Sigmoid colon (tissue), 7 donors: Measurements from ENCODE around the gene AP3B1. TPM values are rescaled to one million over a fixed set of nuclear protein-coding genes. Genes with fewer than 3 reads are reported as not detected.

Experiments
- DNase-seq: peaks from one replicate; pipeline ENCODE4 v3.0.0-alpha.2; 2019
- H3K27ac ChIP-seq, 4 donors: fragments of 200-600 bp; sonication (generic); one replicate each; pipeline ENCODE4 v1.5.1; 2016 to 2019; ENCODE audit warnings: mild to moderate bottlenecking in 1 of 4
- H3K27me3 ChIP-seq, 3 donors: fragments of 200-600 bp; sonication (generic); one replicate each; pipeline ENCODE4 v1.5.1; 2019; ENCODE audit warnings: mild to moderate bottlenecking in 1 of 3
- H3K36me3 ChIP-seq, 4 donors: fragments of 200-600 bp; sonication (generic); one replicate each; pipeline ENCODE4 v1.5.1; 2016 to 2019
- H3K4me1 ChIP-seq, 4 donors: fragments of 200-600 bp; sonication (generic); one replicate each; pipeline ENCODE4 v1.5.1; 2017 to 2019
- H3K4me3 ChIP-seq, 4 donors: fragments of 200-600 bp; sonication (generic); one replicate each; pipeline ENCODE4 v1.5.1; 2017 to 2019; ENCODE audit warnings: mild to moderate bottlenecking in 2 of 4, moderate library complexity in 1 of 4
- H3K9me3 ChIP-seq, 4 donors: fragments of 200-600 bp in 3 of 4; sonication (generic) in 3 of 4; one replicate each; pipeline versions ENCODE4 v1.5.1 to v1.6.1; 2013 to 2019
- CTCF ChIP-seq, 4 experiments: fragments of 450-650 bp in 3 of 4; fragments of 200-600 bp in 1 of 4; IDR thresholded peaks; one replicate each; pipeline ENCODE4 v1.5.1; 2016 to 2019; ENCODE audit warnings: antibody characterized with exemption in 4 of 4, mild to moderate bottlenecking in 3 of 4, moderate library complexity in 2 of 4
- EP300 ChIP-seq, 4 donors: sonication (generic); formaldehyde crosslinking; IDR thresholded peaks; one replicate each; pipeline ENCODE4 v1.6.1; 2017; ENCODE audit warnings: antibody characterized with exemption in 4 of 4
- POLR2A ChIP-seq, 2 donors: fragments of 450-650 bp; IDR thresholded peaks; one replicate each; pipeline ENCODE4 v1.6.1; 2016; ENCODE audit warnings: antibody characterized with exemption in 2 of 2, mild to moderate bottlenecking in 2 of 2, moderate library complexity in 2 of 2
- POLR2AphosphoS5 ChIP-seq, 4 donors: sonication (generic); formaldehyde crosslinking; IDR thresholded peaks; one replicate each; pipeline ENCODE4 v1.6.1; 2017; ENCODE audit warnings: antibody characterized with exemption in 4 of 4
- WGBS, 2 donors: extraction: QIAGEN DNeasy Blood & Tissue Kit; methylation state at CpG; one replicate each; pipeline ENCODE4 v1.1.7; 2013; 5-methylcytosine and 5-hydroxymethylcytosine counted together
- intact Hi-C: fragments of 100-400 bp; cut with DNase I; formaldehyde crosslinking; loops from one replicate; pipeline ENCODE4 v1.15.1; 2023
- polyA plus RNA-seq, 3 donors: library from polyadenylated mRNA; stranded (reverse); fragments of 200-250 nt; gene quantifications; one replicate each; pipeline ENCODE4 v1.2.3, GENCODE V29; 2013
- total RNA-seq, 4 donors: library from RNA; depleted of rRNA; stranded (reverse); fragments of >200 nt; gene quantifications; one replicate each; pipeline ENCODE4 v1.1.0, GENCODE V29; 2016
- donor health status: healthy with polysubstance abuse.
- donor health status: Bipolar disorder and iron deficiency.
- donor health status: healthy.

The AP3B1 gene
- total and polyA plus RNA-seq, 7 donors = 26.8 to 48.2 (median 35.1) TPM

- H3K9me3 ChIP-seq = no peaks in the 10 kb centered on the region
- no peaks in the 10 kb centered on the region for H3K27me3 ChIP-seq
- no peaks in the 10 kb centered on the region for H3K36me3 ChIP-seq
- no peak for TF ChIP-seq CTCF (IDR thresholded peaks at IDR 0.05)
- TF ChIP-seq POLR2AphosphoS5 (IDR thresholded peaks at IDR 0.05) = no peak
- TF ChIP-seq POLR2A (IDR thresholded peaks at IDR 0.05) = no peak
- no peak for TF ChIP-seq EP300 (IDR thresholded peaks at IDR 0.05)
- no peak overlapping the region for H3K4me3 ChIP-seq
- H3K27ac ChIP-seq = no peak overlapping the region
- no peaks in the 10 kb centered on the region for H3K4me1 ChIP-seq
- intact Hi-C loops = no loop called here
- 97 to 99% methylated on average over 9 of the region's 9 CpGs for WGBS, 2 donors
- DNase-seq = no peak
These were observed 248.5 kb downstream of the AP3B1 start for GRCh38 chr5:78046006-78046405.

- WGBS, 2 donors = 92 to 98% methylated on average over 5 of the region's 5 CpGs
- Histone ChIP-seq H3K27me3 (no peaks in the 10 kb centered on the region), H3K4me1 (no peaks in the 10 kb centered on the region), H3K27ac (no peak overlapping the region), H3K9me3 (no peaks in the 10 kb centered on the region), H3K36me3 (peaks cover 0 to 12% (median 2%) of the 10 kb centered on the region in 4 donors), H3K4me3 (no peak overlapping the region)
- intact Hi-C loops = no loop called here
- no peak for TF ChIP-seq CTCF (IDR thresholded peaks at IDR 0.05)
- no peak for TF ChIP-seq EP300 (IDR thresholded peaks at IDR 0.05)
- TF ChIP-seq POLR2A (IDR thresholded peaks at IDR 0.05) = no peak
- no peak for DNase-seq
These were observed 252.7 kb downstream of the AP3B1 start for GRCh38 chr5:78041805-78042204.

GRCh38 chr5:78025540-78025939 lies 269.0 kb downstream of the AP3B1 start:
- TF ChIP-seq EP300 (IDR thresholded peaks at IDR 0.05) (no peak), POLR2A (IDR thresholded peaks at IDR 0.05) (no peak), CTCF (IDR thresholded peaks at IDR 0.05) (no peak), POLR2AphosphoS5 (IDR thresholded peaks at IDR 0.05) (no peak)
- no peaks in the 10 kb centered on the region for H3K9me3 ChIP-seq
- 93 to 97% methylated on average over 2 of the region's 2 CpGs for WGBS, 2 donors

GRCh38 chr5:78019744-78020143 lies 274.8 kb downstream of the AP3B1 start:
- TF ChIP-seq EP300 (IDR thresholded peaks at IDR 0.05) (no peak), CTCF (IDR thresholded peaks at IDR 0.05) (no peak), POLR2AphosphoS5 (IDR thresholded peaks at IDR 0.05) (no peak), POLR2A (IDR thresholded peaks at IDR 0.05) (no peak)
- Histone ChIP-seq H3K4me3 (no peak overlapping the region), H3K36me3 (peaks cover 0 to 5% (median 0%) of the 10 kb centered on the region in 4 donors), H3K27ac (no peak overlapping the region), H3K27me3 (no peaks in the 10 kb centered on the region), H3K4me1 (no peaks in the 10 kb centered on the region), H3K9me3 (no peaks in the 10 kb centered on the region)
- DNase-seq = no peak
- WGBS, 2 donors = 92 to 95% methylated on average over 5 of the region's 5 CpGs
- intact Hi-C loops = no loop called here

More at GRCh38 chr5:78025540-78025939, 269.0 kb downstream of the AP3B1 start:
- Histone ChIP-seq H3K4me1 (no peaks in the 10 kb centered on the region), H3K36me3 (peaks cover 0 to 10% (median 0%) of the 10 kb centered on the region in 4 donors), H3K27ac (no peak overlapping the region), H3K4me3 (no peak overlapping the region), H3K27me3 (no peaks in the 10 kb centered on the region)
- intact Hi-C loops = no loop called here
- no peak for DNase-seq

GRCh38 chr5:78016863-78017529 lies 277.5 kb downstream of the AP3B1 start:
- H3K9me3 ChIP-seq = no peaks in the 10 kb centered on the region
- no peak overlapping the region for H3K4me3 ChIP-seq
- TF ChIP-seq EP300 (IDR thresholded peaks at IDR 0.05) (no peak), POLR2AphosphoS5 (IDR thresholded peaks at IDR 0.05) (no peak), POLR2A (IDR thresholded peaks at IDR 0.05) (no peak), CTCF (IDR thresholded peaks at IDR 0.05) (no peak)
- peaks cover 0 to 5% (median 0%) of the 10 kb centered on the region in 4 donors for H3K36me3 ChIP-seq
- intact Hi-C loops = no loop called here
- H3K27ac ChIP-seq = no peak overlapping the region
- no peaks in the 10 kb centered on the region for H3K27me3 ChIP-seq
- no peaks in the 10 kb centered on the region for H3K4me1 ChIP-seq
- WGBS, 2 donors = 89 to 90% methylated on average over 3 of the region's 3 CpGs
- no peak for DNase-seq
